HG03575 (cell line): Measurements from ENCODE around the gene RHBDL1.

Experiments
- ATAC-seq: cut with Tn5 transposase; IDR thresholded peaks from one replicate; pipeline ENCODE4 v1.9.1; 2021; ENCODE audit not compliant: unreplicated experiment, insufficient number of reproducible peaks, low FRiP score; ENCODE audit errors: extremely low read depth

RHBDL1 gene

GRCh38 chr16:635573-636205 lies 39.8 kb upstream of the RHBDL1 start:
- ATAC-seq: no peak

DNA sequence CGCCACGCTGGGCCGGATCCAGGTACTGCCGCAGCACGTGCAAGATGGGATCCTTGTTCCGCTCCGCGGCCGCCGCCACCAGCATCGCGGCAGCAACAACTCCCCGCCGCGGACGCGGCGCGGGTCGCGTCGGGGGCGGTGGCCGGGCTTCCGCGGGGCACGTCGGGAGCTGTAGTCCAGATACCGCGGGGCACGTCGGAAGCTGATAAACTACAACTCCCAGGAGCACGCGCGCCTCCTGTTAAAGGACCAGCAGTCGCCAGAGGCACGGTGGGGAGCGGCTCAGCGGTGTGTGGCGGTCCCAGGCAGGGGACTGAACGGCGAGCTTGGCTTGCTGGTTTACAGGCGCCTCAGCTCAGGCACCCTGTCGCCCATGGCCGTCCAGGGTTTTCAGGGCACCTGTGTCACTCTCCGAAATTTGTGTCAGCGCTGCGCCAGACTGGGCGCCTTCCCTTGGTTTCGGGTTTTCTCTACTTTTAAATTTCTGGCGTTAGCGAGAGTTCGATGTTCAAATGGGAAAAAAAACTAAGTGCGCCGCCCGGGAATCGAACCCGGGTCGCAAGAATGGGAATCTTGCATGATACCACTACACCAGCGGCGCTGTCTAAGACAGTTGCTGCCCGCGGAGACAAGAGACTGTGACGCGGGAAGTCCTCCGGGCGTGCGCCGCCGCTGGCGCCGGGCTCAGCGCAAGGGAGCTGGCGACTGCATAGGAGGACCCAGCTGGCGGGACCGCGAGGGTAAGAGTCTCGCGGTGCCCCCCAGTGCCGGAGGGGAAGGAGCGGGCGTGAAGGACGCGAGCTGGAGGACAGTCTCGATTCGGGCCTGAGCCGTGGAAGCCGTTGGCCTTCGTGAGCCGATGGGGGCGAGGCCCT lies 39.0 kb upstream of the RHBDL1 start, which contains the start of gene METTL26:
METTL26 (minus strand) TSS at position 100 of the 875 bp plus-strand sequence; CDS start at position 85, 15 bp downstream.
- ATAC-seq: no peak

DNA sequence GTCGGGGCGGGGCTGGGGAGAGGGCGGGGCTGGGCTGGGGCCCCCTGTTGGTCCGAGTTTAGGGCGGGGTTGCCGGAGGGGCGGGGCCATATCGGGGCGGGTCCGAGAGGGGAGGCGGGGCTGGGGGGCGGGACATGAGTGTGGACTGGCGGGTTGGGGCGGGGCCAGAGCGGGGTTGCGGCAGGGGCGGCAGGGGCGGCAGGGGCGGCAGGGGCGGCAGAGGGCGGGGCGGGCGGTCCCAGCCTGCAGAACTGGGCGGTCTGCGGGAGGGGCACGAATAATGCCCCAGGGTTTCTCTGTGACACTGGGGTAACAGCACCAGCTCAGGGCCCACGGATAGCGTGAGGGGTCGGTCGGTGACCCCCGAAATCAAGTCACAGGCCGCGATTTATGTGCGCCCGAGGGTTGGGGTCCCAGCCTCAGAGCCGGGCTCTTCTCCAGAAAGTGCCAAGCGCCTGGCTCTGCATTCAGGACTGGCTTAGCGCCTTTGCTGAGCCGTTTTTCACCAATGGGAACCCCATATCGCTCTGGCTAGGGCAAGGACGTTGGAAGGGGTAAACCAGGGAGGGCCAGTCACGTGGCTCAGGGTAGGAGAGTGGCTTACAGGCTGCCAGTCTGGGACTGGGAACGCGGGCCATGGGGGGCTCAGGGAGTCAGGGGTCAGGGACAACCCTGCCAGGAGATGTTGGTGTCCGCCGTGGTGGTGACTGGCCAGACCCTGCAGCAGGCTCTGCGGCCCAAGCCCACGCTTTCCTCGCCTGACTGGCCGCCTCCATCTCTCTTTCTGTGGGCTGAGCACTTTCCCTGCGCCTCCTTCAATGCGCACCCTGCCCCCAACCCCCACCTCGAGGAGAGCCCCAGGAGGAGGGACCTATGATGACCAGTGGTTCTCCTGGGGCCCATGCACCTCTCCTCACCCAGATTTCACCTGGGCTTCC lies 38.1 kb upstream of the RHBDL1 start:
- ATAC-seq: no peak

DNA sequence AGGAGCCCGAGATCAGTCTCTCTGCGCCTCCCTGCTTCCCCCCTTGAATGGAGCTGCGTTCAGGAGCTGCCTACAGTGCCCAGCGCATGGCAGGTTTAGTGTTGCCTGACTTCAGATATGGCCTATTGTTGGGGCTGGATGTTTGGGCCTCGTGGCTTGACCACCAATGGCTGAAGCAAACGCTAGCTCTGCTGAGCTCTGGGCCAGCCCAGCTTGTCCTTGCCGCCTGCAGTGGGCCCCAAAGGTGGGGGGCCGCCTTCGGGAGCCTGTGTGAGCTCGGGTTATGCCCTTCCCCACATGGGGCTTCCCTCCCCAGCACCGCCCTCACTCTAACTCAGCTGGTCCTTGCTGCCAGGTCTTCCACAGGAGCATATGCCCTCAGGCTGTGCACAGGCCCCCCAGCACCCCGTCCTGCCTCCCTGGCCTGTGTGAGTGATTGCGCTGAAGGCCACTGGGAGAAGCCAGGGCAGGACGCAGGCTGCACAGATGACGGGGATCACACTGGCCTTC lies 37.4 kb upstream of the RHBDL1 start:
- ATAC-seq: no peak

DNA sequence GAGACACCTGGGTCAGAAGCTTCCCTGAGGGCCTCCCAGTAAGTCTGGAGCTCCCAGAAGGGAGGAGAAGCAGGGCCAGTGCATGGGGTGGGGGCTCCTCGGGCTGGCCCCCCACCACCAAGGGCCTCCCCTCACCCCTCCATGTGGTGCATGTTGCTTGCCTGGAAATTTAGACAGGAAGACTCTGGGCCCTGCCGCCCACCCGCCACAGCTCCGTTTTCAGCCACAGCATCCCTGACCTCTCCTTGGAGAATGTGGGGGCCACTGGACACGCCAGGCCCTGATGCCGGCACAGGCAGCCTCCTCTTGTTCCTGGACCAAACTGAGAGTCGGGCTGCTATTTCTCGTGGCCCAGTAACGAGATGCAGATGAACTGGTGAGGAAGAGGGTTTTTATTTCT lies 36.6 kb upstream of the RHBDL1 start:
- ATAC-seq: no peak

- ATAC-seq: no peak
Measured at GRCh38 chr16:640614-641013, 34.9 kb upstream of the RHBDL1 start.

DNA sequence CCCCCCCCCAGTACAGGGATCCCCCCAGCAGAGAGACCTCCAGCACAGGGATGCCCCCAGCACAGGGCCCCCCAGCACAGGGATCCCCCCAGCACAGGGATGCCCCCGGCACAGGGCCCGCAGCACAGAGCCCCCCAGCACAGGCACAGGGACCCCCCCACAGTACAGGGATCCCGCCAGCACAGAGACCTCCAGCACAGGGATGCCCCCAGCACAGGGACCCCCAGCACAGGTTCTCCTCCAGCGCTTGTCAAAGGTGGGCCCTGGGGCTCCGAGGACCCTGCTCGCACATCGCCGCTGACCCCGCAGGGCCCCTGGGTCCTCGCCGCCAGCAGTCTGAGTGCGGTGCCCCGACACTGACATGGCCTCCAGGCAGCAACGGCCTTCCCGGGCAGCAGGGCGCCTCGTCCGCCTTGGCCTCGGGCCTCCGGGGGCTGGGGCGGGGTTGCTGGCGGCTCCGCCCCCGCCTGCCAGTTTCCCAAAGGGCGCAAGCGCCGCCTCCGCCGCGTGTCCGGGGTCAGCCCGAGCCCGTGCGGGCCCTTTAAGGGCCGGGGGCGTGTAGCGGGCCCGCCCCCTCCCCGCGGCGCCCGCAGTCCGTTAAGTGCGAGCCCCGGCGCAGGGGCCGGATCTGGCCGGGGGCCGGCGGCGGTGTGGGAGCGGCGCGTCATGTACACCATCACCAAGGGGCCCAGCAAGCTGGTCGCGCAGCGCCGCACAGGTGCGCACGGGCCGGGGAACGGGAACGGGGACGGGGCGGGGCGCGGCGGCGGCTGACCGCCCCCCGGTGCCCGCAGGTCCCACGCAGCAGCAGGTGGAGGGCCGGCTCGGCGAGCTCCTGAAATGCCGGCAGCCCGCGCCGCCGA lies 33.9 kb upstream of the RHBDL1 start, which contains the start of gene MCRIP2:
MCRIP2 (plus strand) TSS at position 503 of the 863 bp plus-strand sequence; CDS start at position 667, 164 bp downstream.
- no peak for ATAC-seq

GRCh38 chr16:642189-643049 lies 33.1 kb upstream of the RHBDL1 start:
- no peak for ATAC-seq

GRCh38 chr16:643050-643368 lies 32.5 kb upstream of the RHBDL1 start:
- ATAC-seq: no peak

GRCh38 chr16:644556-644955 lies 30.9 kb upstream of the RHBDL1 start:
- ATAC-seq: no peak

- no peak for ATAC-seq
Measured at GRCh38 chr16:645852-646678, 29.4 kb upstream of the RHBDL1 start.

DNA sequence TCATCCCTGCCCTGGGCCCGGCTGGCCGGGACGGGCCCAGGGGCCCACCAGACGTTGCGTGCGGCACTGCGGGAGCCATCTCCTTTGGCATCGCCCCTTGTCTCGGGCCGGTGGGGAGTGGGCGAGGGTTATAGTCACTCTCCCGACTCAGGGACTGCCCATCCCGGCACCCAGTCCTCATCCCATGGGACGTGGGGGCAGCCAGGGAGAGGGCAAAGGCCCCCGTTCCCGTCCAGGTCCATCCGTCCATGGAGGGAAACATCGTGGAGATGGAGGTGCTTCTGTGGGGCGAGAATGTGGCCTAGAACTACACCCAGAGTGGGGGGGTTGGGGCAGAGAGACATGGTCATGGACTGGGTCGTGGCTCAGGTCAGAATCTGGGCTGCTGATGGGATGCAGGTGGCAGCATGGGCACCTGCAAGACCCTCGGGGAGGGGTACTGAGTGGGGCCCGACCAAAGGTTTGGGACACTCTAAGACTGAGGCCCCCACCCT lies 28.7 kb upstream of the RHBDL1 start:
- ATAC-seq: no peak

DNA sequence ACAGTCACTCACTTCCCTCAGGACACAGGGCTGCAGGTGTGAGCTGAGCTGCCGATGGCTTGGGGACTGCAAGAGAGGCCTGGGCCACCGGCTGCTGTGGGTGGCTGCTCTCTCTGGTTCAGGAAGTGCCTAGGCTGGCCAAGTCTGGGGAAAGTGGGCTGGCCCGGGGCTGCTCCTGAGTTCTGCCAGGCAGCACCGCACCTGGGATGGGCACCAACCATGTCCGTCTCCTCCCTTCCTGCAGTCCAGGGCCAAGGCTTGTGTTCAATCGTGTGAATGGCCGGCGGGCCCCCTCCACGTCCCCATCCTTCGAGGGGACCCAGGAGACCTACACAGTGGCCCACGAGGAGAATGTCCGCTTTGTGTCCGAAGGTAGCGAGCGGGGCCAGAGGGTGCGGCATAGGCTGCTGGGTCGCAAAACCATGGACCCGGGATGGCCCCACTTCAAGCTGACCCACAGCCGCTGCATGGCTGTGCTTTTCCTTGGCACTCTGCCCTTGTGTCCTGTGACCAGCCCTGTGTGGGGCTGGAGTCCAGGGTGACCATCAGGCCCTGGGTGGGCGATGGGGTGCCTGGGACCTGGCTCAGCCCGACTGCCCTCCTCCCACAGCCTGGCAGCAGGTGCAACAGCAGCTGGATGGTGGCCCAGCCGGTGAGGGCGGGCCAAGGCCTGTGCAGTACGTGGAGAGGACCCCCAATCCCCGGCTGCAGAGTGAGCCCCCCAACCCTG lies 28.1 kb upstream of the RHBDL1 start:
- no peak for ATAC-seq

DNA sequence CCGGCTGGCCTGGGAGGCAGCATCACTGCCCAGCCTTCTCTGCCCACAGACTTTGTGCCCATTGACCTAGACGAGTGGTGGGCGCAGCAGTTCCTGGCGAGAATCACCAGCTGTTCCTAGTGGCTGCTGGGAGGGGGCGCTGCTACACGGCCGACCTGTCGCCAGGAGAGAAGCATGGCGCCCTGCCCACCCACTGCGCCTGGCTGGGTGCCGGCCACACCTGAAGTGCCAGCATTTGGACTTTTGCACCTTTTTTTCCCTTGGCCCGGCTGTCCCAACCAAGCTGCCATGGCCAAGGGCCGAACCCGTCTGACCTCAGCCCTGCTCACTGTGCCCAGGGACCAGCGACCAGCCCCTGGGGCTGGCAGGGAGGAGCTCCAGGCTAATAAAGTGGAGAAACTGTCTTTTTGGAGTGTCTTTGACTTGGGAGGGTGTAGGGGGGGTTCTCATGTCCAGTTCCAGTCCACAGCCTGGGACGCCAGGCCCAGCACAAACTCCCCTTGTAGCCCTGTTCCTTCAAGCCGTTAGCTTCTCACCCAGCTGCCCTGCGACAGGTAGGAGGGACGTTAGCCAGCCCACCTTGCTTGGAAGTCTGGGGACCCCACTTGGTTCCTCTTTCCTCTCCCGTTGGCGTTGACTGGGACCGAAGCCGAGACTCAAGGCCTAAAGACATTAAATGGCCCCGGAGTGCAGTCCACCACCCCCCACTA lies 27.2 kb upstream of the RHBDL1 start:
- ATAC-seq: no peak
